H1 (cell line): ENCODE measurements around the gene PIP5K1B. TPM values are rescaled to one million over a fixed set of nuclear protein-coding genes. Genes with fewer than 3 reads are reported as not detected.

Experiments used
- CTCF ChIA-PET: fragments of 300-600 bp; sonication (Branson Sonifier 250); formaldehyde crosslinking; loops from one replicate; lab custom pipeline; 2021; ENCODE audit not compliant: partially characterized antibody; lab: Charles Lee
- POLR2A ChIA-PET: fragments of 300-600 bp; sonication (Branson Sonifier 250); formaldehyde crosslinking; loops from one replicate; lab custom pipeline; 2021; ENCODE audit warnings: inconsistent platforms; ENCODE audit not compliant: partially characterized antibody; lab: Charles Lee
- DNase-seq, 2 experiments: peaks; one replicate each; pipeline versions ENCODE4 v3.0.0 to v3.0.0-alpha.2; 2010 to 2022; ENCODE audit warnings: low spot score in 2 of 2, low read depth in 1 of 2, mixed read lengths in 1 of 2
- FAIRE-seq: peaks from 2 replicates; lab custom pipeline; 2011; peaks lifted over from hg19 to GRCh38; lab: Jason Lieb, UNC
- H2AFZ ChIP-seq: 2 replicates; pipeline ENCODE4 v1.8.1; 2012; ENCODE audit warnings: low read length, inconsistent platforms
- H2AK5ac ChIP-seq: 2 replicates; pipeline ENCODE4 v1.6.1; 2013; ENCODE audit warnings: low read depth, low read length
- H2BK120ac ChIP-seq: replicated peaks from 2 replicates; pipeline ENCODE3; 2013; ENCODE audit warnings: low read depth, low read length, inconsistent platforms
- H2BK12ac ChIP-seq: 2 replicates; pipeline ENCODE4 v1.6.1; 2013; ENCODE audit warnings: low read depth, low read length
- H2BK15ac ChIP-seq: 2 replicates; pipeline ENCODE4 v1.6.1; 2013; ENCODE audit warnings: low read length
- H2BK20ac ChIP-seq: 2 replicates; pipeline ENCODE4 v1.6.1; 2013; ENCODE audit warnings: low read length
- H2BK5ac ChIP-seq: 2 replicates; pipeline ENCODE4 v1.6.1; 2013; ENCODE audit warnings: low read depth, low read length
- H3K14ac ChIP-seq: 2 replicates; pipeline ENCODE4 v1.6.1; 2013; ENCODE audit warnings: inconsistent platforms; ENCODE audit not compliant: insufficient read length
- H3K18ac ChIP-seq: 2 replicates; pipeline ENCODE4 v1.6.1; 2013; ENCODE audit warnings: low read length; ENCODE audit errors: extremely low read depth
- H3K23ac ChIP-seq: 2 replicates; pipeline ENCODE4 v1.6.1; 2013; ENCODE audit warnings: inconsistent platforms; ENCODE audit not compliant: insufficient read length
- H3K23me2 ChIP-seq: 2 replicates; pipeline ENCODE4 v1.6.1; 2013; ENCODE audit warnings: low read depth, low read length
- H3K27ac ChIP-seq: 2 replicates; pipeline ENCODE4 v1.6.1; 2011; ENCODE audit warnings: low read depth, low read length, inconsistent platforms
- H3K27me3 ChIP-seq, 4 experiments: replicated peaks in 1 of 4; 1 replicate in 1 of 4; 2 replicates in 3 of 4; pipeline versions ENCODE4 v1.6.1 to v1.8.1; 2011 to 2013; ENCODE audit warnings: low read length in 3 of 4, mild to moderate bottlenecking in 3 of 4, inconsistent platforms in 2 of 4, mixed read lengths in 2 of 4, moderate library complexity in 1 of 4; ENCODE audit not compliant: control insufficient read depth in 3 of 4, insufficient read depth in 3 of 4; ENCODE audit errors: extremely low read depth in 1 of 4
- H3K36me3 ChIP-seq, 4 experiments: 2 replicates each; pipeline versions ENCODE4 v1.6.1 to v1.8.1; 2011 to 2013; ENCODE audit warnings: mild to moderate bottlenecking in 4 of 4, low read length in 3 of 4, moderate library complexity in 2 of 4, control low read depth in 1 of 4, inconsistent platforms in 1 of 4; ENCODE audit not compliant: insufficient read depth in 4 of 4, control insufficient read depth in 2 of 4
- H3K4ac ChIP-seq: replicated peaks from 2 replicates; pipeline ENCODE3; 2013; ENCODE audit warnings: low read length, low read depth, mixed read lengths, inconsistent platforms; ENCODE audit not compliant: insufficient read length
- H3K4me1 ChIP-seq, 4 experiments: replicated peaks in 1 of 4; 1 replicate in 1 of 4; 2 replicates in 3 of 4; pipeline versions ENCODE4 v1.6.1 to v1.8.1; 2011 to 2013; ENCODE audit warnings: low read length in 3 of 4, inconsistent platforms in 2 of 4, mixed read lengths in 1 of 4; ENCODE audit not compliant: insufficient read depth in 4 of 4, control insufficient read depth in 3 of 4
- H3K4me2 ChIP-seq, 2 experiments: 2 replicates each; pipeline versions ENCODE4 v1.6.1 to v1.8.1; 2011 to 2013; ENCODE audit warnings: low read depth in 2 of 2, low read length in 2 of 2, control low read depth in 1 of 2, inconsistent platforms in 1 of 2, mild to moderate bottlenecking in 1 of 2; ENCODE audit not compliant: insufficient read depth in 1 of 2
- H3K4me3 ChIP-seq, 4 experiments: fragments of 200-600, 300-600 bp in 1 of 4; sonication (generic), shearing (Covaris generic), sonication (Bioruptor Twin) in 1 of 4; 2 replicates each; pipeline versions ENCODE4 v1.5.1 to v1.8.1; 2011 to 2016; ENCODE audit warnings: low read length in 4 of 4, low read depth in 3 of 4, control low read depth in 2 of 4, inconsistent platforms in 2 of 4, mild to moderate bottlenecking in 2 of 4, mixed read lengths in 1 of 4, moderate library complexity in 1 of 4; ENCODE audit not compliant: insufficient read depth in 2 of 4; ENCODE audit errors: extremely low read depth in 1 of 4
- H3K56ac ChIP-seq: replicated peaks from 2 replicates; pipeline ENCODE3; 2013; ENCODE audit warnings: low read depth, mild to moderate bottlenecking, mixed read lengths, low read length, inconsistent platforms; ENCODE audit not compliant: insufficient read length
- H3K79me1 ChIP-seq: 2 replicates; pipeline ENCODE4 v1.6.1; 2013; ENCODE audit warnings: low read depth, low read length, control low read depth
- H3K79me2 ChIP-seq, 2 experiments: 2 replicates each; pipeline versions ENCODE4 v1.6.1 to v1.8.1; 2012 to 2013; ENCODE audit warnings: low read length in 2 of 2, mild to moderate bottlenecking in 2 of 2, inconsistent platforms in 1 of 2; ENCODE audit not compliant: insufficient read depth in 2 of 2, control insufficient read depth in 1 of 2
- H3K9ac ChIP-seq, 4 experiments: replicated peaks in 1 of 4; 1 replicate in 1 of 4; 2 replicates in 3 of 4; pipeline versions ENCODE4 v1.6.1 to v1.8.1; 2011 to 2013; ENCODE audit warnings: low read depth in 3 of 4, low read length in 3 of 4, control low read depth in 2 of 4, mild to moderate bottlenecking in 2 of 4, moderate library complexity in 2 of 4, inconsistent platforms in 1 of 4; ENCODE audit errors: extremely low read depth in 1 of 4
- H3K9me3 ChIP-seq, 2 experiments: 2 replicates each; pipeline versions ENCODE4 v1.6.1 to v1.8.1; 2012 to 2013; ENCODE audit warnings: mild to moderate bottlenecking in 2 of 2, moderate library complexity in 2 of 2, control low read depth in 1 of 2, inconsistent platforms in 1 of 2, low read depth in 1 of 2, low read length in 1 of 2, mixed read lengths in 1 of 2; ENCODE audit not compliant: insufficient read depth in 2 of 2
- H4K20me1 ChIP-seq, 2 experiments: replicated peaks in 1 of 2; 2 replicates each; pipeline versions ENCODE3 to v1.8.1; 2011 to 2013; ENCODE audit warnings: inconsistent platforms in 2 of 2, low read length in 2 of 2, mild to moderate bottlenecking in 1 of 2; ENCODE audit not compliant: insufficient read depth in 2 of 2, control insufficient read depth in 1 of 2
- H4K5ac ChIP-seq: 2 replicates; pipeline ENCODE4 v1.6.1; 2013; ENCODE audit warnings: low read length, low read depth, mixed read lengths, inconsistent platforms; ENCODE audit not compliant: insufficient read length
- H4K8ac ChIP-seq: 2 replicates; pipeline ENCODE4 v1.8.0; 2013; ENCODE audit warnings: mild to moderate bottlenecking, moderate library complexity, low read length, inconsistent platforms; ENCODE audit not compliant: insufficient read depth; ENCODE audit errors: extremely low read depth
- H4K91ac ChIP-seq: replicated peaks from 2 replicates; pipeline ENCODE3; 2013; ENCODE audit warnings: low read length, mixed read lengths, inconsistent platforms; ENCODE audit not compliant: insufficient read length
- ATF2 ChIP-seq: IDR thresholded peaks from 2 replicates; pipeline ENCODE4 v1.6.1; 2012; ENCODE audit warnings: low read length, inconsistent platforms
- ATF3 ChIP-seq: IDR thresholded peaks from 2 replicates; pipeline ENCODE4 v1.6.1; 2011; ENCODE audit warnings: low read depth, mild to moderate bottlenecking, low read length; ENCODE audit not compliant: insufficient read depth
- BRCA1 ChIP-seq: IDR thresholded peaks from 2 replicates; pipeline ENCODE4 v1.6.1; 2012; ENCODE audit warnings: low read depth, low read length, improper control_type of control experiment
- E2F6 ChIP-seq: IDR thresholded peaks from 2 replicates; pipeline ENCODE4 v1.6.1; 2012; ENCODE audit warnings: inconsistent platforms
- EZH2 ChIP-seq: fragments of 200-600 bp; sonication (generic); IDR thresholded peaks from 2 replicates; pipeline ENCODE4 v1.7.1; 2012; ENCODE audit warnings: low read depth, mild to moderate bottlenecking, moderate library complexity, low read length, inconsistent platforms; ENCODE audit not compliant: severe bottlenecking
- KDM1A ChIP-seq: fragments of 200-600, 300-600 bp; sonication (generic); IDR thresholded peaks from 2 replicates; pipeline ENCODE4 v1.7.1; 2016; ENCODE audit warnings: mild to moderate bottlenecking, low read length, borderline replicate concordance
- POLR2AphosphoS5 ChIP-seq: IDR thresholded peaks from 2 replicates; pipeline ENCODE4 v1.6.1; 2011; ENCODE audit warnings: low read depth, low read length
- TAF1 ChIP-seq: IDR thresholded peaks from 2 replicates; pipeline ENCODE4 v1.6.1; 2011; ENCODE audit warnings: mild to moderate bottlenecking, low read depth, low read length
- WGBS, 2 experiments: shearing (Covaris generic) in 1 of 2; methylation state at CpG; one replicate each; pipeline versions ENCODE4 v1.1.6 to v1.1.7; 2013 to 2015; ENCODE audit warnings: low lambda C conversion rate in 2 of 2, mixed read lengths in 2 of 2, inconsistent platforms in 1 of 2, low coverage in 1 of 2, missing lambda C conversion rate in 1 of 2; ENCODE audit not compliant: insufficient replicate concordance in 2 of 2, insufficient coverage in 1 of 2, insufficient read length in 1 of 2; ENCODE audit errors: extremely low coverage in 1 of 2, missing lambda C conversion rate in 1 of 2; 5-methylcytosine and 5-hydroxymethylcytosine counted together
- polyA plus RNA-seq, 7 experiments: library from polyadenylated mRNA; depleted of rRNA in 3 of 7; stranded (reverse) in 5 of 7; unstranded in 2 of 7; fragments of >200 nt in 5 of 7; fragments of 200-250 nt in 2 of 7; gene quantifications; 1 replicate in 5 of 7; 2 replicates in 1 of 7; 4 replicates in 1 of 7; pipeline versions ENCODE4 v1.2.1 to v1.2.3, GENCODE V29; 2011 to 2013; ENCODE audit warnings: missing spikeins in 2 of 7, mixed read lengths in 2 of 7
- total RNA-seq: library from RNA; stranded (reverse); fragmentation: NEBNext Ultra II Directional; extraction: Animal tissue kit (Norgen Biotek cat#: 25700); gene quantifications from 2 replicates; pipeline ENCODE4 v1.2.1, GENCODE V29; 2021

The PIP5K1B gene
- total and polyA plus RNA-seq, 2 of the 8 experiments (the other 6 are each of a cell fraction or from before 2014, with no cell fraction given), result 4.7 to 7.7 TPM

- Histone ChIP-seq H4K8ac (no peak overlapping the region), H4K91ac (no peak overlapping the region), H3K23ac (no peak overlapping the region), H3K27ac (no peak overlapping the region), H3K9ac (no peak overlapping the region), H3K4me1 (peaks cover 0 to 7% (median 2%) of the 10 kb centered on the region in 4 experiments; a peak in 3 of 7 replicates), H2BK5ac (no peak overlapping the region), H4K20me1 (no peaks in the 10 kb centered on the region), H3K4me2 (no peak overlapping the region), H3K4me3 (no peak overlapping the region), H2BK20ac (no peak overlapping the region), H3K79me2 (no peaks in the 10 kb centered on the region), H3K4ac (no peak overlapping the region), H2BK12ac (no peak overlapping the region), H3K9me3 (no peaks in the 10 kb centered on the region), H2BK120ac (no peak overlapping the region), H3K18ac (no peak overlapping the region), H3K36me3 (no peaks in the 10 kb centered on the region), H4K5ac (no peak overlapping the region), H3K56ac (no peak overlapping the region), H3K14ac (no peak overlapping the region), H2AK5ac (no peak overlapping the region), H3K27me3 (no peaks in the 10 kb centered on the region), H2BK15ac (no peak overlapping the region), H3K23me2 (no peaks in the 10 kb centered on the region), H2AFZ (no peak overlapping the region), H3K79me1 (no peaks in the 10 kb centered on the region)
- WGBS, 2 experiments, result 75% methylated on average over 3 of the region's 3 CpGs; no CpG with 5 or more reads in 1 of the 2 experiments
- ChIA-PET CTCF (no interaction called here), POLR2A (no interaction called here)
- FAIRE-seq, result no peak
- no peak for DNase-seq
- no peak for TF ChIP-seq TAF1
- no peak for TF ChIP-seq ATF3
- no peak for TF ChIP-seq KDM1A
- no peak for TF ChIP-seq EZH2
- TF ChIP-seq E2F6, result no peak
- no peak for TF ChIP-seq BRCA1
- TF ChIP-seq ATF2, result no peak
- no peak for TF ChIP-seq POLR2AphosphoS5
Observed at GRCh38 chr9:68749135-68749534, 44.1 kb downstream of the PIP5K1B start.
